Renal cortical epithelial cell (primary cell): ENCODE results near the gene HDAC11. TPM values are rescaled to one million over a fixed set of nuclear protein-coding genes. Genes with fewer than 3 reads are reported as not detected.

Experiments
- DNase-seq: peaks from one replicate; pipeline ENCODE4 v3.0.0-alpha.2; 2011; ENCODE audit warnings: low read depth
- total RNA-seq: library from RNA; depleted of rRNA; stranded (reverse); fragments of >200 nt; gene quantifications from 2 replicates; pipeline ENCODE4 v1.2.3, GENCODE V29; 2014

The HDAC11 gene
- total RNA-seq, 1 donor from 2014 or later = 23.7 TPM

DNA sequence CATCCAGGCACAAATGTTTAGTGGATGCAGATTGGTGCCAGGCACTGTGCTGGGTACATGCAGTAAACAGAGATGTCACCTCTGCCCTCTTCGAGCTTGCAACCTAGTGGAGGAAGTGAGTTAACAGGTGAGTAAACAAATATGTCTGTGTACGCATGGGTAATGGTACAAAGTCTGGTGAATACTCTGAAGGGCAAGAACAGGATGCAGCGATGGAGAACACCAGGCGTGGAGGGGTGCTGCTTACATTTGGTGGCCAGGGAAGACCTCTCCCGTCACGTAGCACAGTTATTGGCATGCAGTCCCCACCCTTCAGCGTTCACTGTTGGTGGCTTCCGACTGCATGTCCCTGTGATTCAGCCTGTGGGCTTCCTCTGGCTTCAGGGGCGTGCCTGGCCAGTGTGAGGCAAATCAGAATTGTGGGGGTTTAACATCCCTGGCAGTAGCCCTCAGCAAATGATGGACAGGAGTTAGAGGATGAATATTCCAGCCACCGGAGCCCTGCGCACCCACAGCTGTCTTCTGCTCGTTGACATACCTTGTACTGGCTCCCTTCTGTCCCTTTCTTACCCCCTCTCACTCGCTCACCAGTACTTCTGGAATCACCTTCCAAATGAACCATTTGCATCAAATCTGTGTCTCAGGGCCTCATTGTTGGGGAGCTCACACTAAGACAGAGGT, 9.1 kb upstream of the HDAC11 start:
- no peak for DNase-seq

GRCh38 chr3:13472286-13472685, 7.8 kb upstream of the HDAC11 start:
- DNase-seq = no peak

- no peak for DNase-seq
These were observed 7.1 kb upstream of the HDAC11 start for GRCh38 chr3:13473020-13473419.

DNA sequence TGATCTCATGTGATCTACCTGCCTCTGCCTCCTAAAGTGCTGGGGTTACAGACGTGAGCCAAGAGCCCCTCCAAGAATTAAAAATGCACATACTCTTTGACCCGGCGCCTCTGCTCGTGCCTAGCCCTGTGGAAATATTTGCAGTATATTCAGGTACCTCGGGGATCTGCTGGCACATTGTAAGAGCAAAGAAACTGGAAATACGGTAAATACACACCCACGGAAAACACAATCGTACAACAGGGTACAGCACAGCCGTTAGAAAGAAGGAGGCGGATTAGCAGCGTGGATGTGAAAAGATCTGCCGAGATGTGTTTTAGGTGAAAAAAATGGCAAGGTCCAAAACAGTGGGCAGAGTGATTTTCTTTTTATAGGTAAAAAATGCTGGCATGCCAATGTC, 6.1 kb upstream of the HDAC11 start:
- DNase-seq = no peak

DNA sequence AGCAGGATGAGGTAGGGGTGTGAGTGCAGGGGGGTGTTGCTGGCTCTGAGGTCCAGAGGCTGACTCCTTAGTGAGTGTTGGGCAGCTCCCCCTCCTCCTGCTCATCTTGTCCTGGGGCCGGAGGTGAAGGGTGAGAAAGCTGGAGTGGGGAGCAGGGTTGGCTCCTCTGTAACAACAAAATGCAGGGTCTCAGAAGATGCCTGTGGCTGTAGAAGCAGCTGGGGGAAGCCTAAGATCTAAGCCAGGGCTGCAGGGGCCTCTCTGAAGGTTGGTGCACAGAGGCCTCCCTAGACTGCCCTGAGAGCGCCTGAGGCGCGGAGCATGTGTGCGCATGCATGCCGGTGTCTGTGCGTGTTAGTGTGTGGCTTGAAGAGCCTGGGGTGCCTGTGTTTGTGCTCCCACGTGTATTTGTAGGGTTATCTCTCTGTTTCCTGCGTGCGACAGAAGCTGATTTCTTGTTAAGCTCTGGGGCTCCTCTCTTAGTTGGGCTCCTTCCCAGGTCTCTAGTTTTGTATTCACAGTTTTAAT, 5.3 kb upstream of the HDAC11 start:
- DNase-seq = no peak

- DNase-seq = no peak
These were observed 4.1 kb upstream of the HDAC11 start for GRCh38 chr3:13475871-13476590.

DNA sequence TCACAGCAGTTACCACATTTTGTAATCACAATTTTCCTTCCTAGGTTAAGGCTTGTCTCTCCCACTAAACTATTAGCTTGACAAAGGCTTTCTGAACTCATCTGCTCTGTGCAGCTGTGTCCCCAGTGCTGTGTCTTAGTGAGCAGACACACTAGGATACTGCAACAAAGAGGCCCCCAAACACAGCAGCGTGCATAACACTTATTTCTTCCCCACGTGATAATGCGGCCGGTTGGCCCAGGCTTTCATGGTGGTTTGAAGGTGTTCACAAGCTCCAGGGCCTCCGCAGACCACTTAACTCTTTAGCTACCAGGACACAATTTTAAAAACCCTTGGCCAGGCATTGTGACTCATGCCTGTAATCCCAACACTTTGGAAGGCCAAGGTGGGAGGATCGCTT, 2.2 kb upstream of the HDAC11 start:
- DNase-seq = no peak

DNA sequence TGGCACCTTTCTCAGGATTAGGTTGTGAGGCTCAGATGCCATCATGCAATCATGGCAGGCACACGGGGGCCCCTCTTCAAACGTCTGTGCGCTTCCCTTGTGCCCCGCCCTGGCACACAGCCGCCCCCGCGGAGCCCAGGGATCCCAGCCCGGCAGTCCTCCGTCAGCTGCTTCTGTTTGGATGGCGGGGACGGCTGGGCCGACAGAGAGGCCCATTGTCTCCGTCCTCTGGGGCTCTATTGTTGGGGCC, 849 bp upstream of the HDAC11 start:
- DNase-seq = no peak

GRCh38 chr3:13480340-13481318, 523 bp downstream of the HDAC11 start:
- no peak for DNase-seq

DNA sequence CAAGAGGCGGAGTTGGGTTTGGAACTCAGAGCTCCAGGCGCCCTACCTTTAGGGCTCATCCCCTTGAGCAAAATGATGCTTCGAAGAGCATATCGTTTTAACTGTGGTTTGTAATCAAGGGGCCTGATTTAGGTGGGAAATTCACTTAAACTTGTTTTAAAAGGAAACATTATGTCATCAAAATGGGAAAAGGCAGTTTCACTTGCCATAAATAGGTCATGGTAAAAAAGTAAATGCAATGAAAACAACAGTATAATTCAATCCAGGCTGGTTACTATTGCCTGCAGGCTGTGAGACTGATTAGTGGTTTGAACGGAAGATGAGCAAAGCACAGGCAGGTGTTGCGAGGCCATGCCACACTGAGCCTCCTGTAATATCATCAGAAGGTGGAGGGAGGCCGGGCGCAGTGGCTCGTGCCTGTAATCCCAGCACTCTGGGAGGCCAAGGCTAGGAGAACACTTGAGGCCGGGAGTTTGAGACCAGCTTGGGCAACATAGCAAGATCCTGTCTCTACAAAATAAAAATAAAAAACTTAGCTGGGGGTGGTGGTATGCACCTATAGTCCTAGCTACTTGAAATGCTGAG, 2.1 kb downstream of the HDAC11 start:
- no peak for DNase-seq

DNA sequence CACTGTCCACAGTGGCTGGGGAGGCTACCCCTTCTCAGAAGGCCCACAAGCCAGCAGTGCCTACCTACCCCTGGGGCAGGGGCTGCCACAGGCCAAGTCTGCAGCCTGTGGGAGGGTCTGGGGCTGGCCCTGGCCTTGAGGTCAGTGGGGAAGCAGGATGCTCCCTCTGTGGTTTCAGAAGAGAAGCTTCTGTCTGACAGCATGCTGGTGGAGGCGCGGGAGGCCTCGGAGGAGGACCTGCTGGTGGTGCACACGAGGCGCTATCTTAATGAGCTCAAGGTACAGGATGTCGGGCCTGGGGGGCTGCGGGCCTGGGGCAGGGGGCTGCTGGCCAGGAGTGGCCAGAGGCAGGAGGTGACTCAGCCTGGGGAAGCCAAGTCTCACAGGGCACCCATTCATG, 3.2 kb downstream of the HDAC11 start:
- no peak for DNase-seq

GRCh38 chr3:13483988-13484695, 4.0 kb downstream of the HDAC11 start:
- DNase-seq = no peak

- peak; percentile 92 for DNase-seq
These were observed 4.9 kb downstream of the HDAC11 start for GRCh38 chr3:13484851-13485590.

- DNase-seq = peak; percentile 50
These were observed 5.8 kb downstream of the HDAC11 start for GRCh38 chr3:13485630-13486562.

DNA sequence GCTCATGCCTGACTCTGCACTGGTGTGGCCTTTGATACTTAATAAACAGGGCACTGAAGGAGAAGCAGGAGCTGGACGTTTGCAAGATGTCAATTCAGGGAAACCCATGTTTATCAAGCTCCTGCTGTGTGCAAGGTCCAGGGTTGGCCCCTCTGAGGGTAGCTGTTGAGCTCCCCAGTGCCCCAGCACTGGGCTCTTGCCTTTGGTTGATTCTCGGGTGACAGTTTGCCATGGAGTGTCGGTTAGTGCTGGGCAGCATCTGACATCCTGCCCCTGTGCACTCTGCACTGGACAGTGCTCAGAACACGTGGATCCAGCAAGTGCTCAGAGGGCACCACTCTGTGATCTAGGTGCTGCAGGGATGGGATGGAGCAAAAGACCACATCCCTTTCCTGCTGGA, 7.3 kb downstream of the HDAC11 start:
- DNase-seq = no peak

- no peak for DNase-seq
These were observed 11.3 kb downstream of the HDAC11 start for GRCh38 chr3:13491206-13491974.

DNA sequence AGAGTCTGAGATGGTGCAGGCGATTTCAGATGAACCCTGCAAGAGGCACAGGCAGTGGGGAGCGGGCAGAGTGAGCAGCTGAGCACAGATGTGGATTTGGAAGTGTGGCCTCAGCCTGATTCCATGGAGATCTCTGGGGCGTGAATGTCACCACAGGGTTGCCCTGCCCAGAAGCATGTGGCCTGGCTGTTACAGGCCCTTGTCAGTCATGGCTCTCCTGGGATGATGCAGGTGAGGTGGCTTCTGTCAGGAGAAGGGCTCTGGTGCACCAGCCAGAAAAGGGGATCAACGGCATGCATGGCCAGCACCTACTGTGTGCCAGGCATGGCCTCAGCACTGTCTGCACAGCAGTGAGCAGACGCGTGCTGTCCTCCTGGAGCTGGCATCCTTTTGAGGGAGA, 11.9 kb downstream of the HDAC11 start:
- DNase-seq = no peak

DNA sequence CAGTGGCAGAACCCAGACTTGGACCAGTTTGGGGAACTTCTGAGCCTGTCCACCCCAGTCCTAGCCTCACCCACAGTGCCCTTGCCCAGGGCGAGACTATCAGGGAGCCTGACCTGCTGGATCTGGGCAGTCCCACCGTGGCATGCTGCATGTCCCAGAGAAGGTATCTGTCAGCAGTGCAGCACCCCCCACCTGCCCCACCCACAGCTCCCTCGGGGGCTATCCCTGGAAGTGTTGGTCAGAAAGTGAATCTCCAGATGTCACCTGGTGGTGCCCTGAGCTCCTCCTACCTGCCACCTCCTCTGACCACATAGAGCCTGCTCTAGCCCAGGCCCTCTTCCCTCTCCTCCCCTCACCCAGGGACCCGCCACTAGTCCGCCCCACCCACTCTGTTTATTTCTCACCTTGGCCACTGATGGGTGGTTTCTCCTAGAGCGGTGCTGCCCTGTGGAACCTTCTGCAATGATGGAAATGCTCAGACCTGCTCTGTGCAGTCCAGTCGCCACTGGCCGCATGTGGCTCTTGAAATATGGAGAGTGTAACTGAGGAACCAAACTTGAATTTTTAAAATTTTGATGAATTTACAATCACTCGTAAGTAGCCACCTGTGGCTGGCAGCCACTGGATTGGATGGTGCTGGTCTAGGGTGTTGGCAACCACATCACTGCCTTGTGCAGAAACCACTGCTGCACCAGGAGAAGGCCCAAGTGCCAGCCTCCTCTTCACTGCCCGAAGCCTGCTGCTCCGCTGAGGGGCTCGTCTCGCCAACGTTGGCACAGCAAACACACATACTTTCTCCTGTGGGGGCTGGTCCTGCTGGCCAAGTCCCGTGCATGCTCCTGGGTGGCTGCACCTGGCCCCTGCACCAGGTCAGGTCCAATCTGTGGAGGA, 13.1 kb downstream of the HDAC11 start:
- DNase-seq = no peak
